HG03575 (cell line): Measurements from ENCODE around the gene JPH3.
"Not testable (repeated sequence)": the region's sequence is repeated elsewhere in the genome, so short reads cannot be mapped to it uniquely, and the experiment has no call there.

ENCODE experiments used
- ATAC-seq: cut with Tn5 transposase; IDR thresholded peaks from one replicate; pipeline ENCODE4 v1.9.1; 2021; ENCODE audit not compliant: unreplicated experiment, insufficient number of reproducible peaks, low FRiP score; ENCODE audit errors: extremely low read depth

The JPH3 gene

DNA sequence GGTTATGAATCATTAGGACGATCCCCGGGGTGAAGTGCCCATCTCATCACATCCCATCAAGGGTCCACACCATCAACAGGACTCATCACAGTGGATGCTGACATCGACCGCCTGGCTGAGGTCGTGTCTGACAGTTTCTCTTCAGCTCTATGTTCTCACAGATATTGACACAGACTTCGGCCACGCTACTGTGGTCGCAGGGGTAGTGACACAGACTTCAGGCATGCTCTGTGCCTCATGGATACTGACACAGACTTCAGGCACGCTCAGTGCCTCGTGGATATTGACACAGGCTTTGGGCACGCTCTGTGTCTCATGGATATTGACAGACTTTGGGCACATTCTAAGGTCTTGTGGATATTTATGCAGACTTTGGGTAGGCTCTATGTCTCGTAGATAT, 113.3 kb downstream of the JPH3 start:
- ATAC-seq, result no peak

DNA sequence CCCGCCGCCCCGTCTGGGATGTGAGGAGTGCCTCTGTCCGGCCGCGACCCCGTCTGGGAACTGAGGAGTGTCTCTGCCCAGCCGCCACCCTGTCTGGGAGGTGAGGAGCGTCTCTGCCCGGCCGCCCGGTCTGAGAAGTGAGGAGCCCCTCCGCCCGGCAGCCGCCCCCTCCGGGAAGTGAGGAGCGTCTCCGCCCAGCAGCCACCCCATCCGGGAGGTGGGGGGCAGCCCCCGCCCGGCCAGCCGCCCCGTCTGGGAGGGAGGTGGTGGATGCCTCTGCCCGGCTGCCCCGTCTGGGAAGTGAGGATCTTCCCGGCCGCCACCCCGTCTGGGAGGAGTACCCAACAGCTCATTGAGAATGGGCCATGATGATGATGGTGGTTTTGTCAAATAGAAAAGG, 116.5 kb downstream of the JPH3 start:
- ATAC-seq, result not testable (repeated sequence)

DNA sequence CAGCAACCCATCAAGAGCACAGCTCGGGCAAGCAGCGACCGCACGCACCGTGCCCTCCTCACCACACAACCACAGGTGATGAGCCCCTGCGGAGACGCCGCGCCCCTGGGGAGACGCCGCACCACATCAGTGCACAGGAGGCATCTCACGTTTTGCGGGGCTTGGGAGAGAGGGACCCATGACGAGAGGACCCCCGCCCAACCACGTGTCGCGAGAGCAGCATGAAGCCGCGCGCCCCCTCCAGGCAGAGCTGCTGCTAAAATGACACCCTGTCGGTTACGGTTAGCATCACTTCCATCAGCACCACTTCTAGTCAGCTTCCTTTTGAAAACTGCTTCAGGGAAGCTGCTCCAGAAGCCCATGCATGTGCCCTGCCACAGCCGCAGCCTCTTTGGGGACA, 118.1 kb downstream of the JPH3 start:
- no peak for ATAC-seq

DNA sequence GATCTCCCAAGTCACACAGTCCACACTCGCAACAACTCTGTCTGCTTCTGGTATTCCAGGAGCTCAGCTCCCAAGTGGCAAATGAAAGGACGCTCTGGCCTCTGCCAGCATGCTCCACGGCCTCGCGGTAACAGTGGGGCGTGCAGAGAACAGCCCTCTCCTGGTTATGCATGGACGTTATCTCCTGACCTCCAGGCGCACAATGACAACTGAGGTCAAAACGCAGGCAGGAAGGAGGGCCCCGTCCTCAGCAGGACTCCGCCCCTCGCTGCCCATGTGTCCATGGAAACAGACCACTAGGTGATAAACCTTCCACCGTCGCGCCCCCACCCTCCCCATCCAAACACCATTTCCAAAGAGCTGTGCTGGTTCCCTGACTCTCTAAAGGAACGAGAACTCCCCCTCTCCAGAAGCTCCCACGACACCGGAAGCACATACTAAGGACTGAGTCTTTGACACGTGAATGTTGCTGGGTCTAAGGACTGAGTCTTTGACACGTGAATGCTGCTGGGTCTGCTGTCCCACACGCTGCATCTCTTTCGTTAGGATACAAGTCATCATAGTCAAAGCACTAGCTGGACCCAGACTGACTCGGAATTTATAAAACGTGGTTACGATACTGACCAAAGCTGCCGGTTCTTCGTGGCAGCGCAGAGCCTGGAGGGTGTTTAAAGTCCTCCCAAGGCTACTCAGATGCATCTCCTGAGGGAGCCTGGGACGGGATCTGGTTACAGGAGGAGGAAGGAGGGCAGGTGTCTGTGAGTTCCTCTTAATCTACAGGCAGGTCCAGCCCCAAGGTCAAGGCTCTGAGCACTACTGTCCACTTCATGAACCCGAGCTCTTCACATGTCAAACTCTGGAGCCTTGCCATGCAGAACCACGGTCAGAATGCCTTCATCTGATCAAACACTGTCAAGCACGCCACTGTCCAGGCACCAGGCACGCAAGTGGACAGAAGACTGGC, 119.6 kb downstream of the JPH3 start:
- ATAC-seq, result no peak

DNA sequence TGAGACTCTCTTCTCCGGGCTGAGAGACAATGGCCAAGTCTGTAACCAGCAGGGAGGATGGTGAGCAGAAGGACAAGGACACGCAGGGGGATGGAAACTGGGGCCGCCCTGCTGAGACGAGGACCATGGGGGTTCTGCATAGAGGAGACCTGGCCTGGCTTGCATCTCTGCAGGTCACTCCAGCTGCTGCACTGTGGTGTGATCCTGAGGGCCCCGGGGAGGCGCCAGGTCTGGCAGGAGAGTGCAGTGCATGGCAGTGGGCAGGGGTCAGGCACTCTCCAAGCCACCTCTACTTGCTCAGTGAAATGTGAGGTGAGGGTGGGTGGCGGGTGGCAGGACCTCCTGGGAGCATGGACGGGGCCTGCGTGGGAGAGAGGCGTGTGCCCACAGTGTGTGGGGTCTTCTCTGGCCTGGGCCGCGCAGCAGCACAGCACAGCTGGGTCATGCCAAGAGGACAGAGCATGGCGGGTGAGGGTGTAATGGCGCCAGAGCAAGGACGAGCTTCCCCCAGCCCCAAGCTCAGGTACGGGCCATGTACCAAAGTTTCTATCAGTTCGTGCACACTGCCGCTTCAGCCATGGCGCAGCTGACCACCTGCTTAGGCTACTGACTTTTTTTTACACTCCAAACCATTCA, 120.4 kb downstream of the JPH3 start:
- ATAC-seq, result no peak

DNA sequence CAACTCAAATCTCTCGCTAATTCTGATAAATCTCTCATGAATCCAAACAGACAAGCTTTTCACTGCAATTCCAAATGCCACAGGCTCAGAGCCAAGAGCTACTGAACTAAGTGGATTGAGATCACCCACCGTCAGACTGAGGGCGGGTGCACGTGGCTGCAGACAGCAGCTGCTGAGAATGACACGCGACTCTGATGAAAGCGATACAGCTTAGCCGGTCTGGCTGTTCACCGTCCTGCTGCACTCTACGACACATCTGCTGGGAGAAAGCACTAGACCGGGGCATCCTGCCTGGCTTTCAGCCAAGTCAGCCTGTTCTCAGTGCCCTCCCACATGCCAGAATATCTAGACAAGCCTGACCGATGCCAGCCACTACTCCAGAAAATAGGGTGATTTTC, 120.9 kb downstream of the JPH3 start:
- no peak for ATAC-seq

DNA sequence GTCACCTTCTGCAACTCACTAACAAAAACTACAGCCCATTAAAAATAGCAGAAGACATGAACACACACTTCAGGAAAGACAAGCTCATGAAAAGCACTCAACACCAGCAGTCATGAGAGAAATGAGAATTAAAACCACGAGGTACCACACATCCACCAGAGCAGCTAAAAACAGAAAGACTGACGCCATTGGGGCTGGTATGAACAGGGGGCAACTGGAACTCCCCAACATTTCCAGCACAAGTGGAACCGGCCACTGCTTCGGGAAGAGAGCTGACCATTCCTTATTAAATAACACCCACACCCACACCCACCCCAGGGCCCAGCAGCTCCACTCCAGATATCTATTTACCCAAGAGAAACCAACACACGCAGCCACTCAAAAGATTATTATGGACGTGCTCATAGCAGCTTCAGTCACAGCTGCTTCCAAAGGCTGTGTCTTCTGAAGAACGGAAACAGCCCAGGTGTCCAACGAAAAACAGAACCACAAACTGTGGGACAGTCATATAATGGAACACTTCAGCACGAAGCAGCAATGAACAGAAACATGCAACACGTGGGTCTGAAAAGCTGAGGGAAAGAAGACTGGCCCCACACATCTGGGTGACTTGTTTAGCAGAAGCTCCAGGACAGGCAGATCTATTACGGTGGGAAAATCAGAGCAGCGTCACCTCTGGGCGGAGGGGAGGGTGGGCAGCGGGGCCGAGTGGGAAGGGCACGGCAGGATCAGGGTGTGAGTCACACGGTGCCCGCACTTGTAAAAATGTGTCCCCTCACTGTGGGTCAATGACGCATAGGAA, 122.4 kb downstream of the JPH3 start:
- no peak for ATAC-seq

DNA sequence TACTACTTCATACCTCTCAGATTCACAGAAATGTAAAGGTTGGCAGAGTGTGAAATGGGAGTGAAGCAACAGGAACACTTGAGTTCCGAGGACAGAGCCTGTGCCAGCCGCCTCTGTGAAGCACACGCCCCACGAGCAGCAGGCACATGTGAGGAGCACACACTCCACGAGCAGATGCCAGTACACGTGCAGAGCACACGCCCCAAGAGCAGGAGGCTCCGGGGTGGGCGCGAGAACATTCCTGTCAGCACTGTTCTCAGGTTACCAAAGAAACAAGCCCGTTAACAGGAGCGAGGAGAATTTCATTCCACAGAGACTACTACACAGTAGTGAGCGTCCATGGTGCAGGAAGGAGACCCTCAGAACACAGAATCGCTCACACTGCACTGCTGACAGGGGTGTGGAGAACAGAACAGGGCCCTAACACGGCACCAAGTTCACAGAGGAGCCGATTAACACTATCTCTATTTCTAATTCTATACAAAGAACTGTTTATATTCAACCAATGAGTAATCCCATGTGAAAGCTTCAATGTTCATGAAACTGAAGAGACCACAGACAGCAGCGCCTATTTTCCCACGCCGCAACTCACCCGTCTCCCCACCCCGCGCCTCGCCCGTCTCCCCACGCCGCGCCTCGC, 123.4 kb downstream of the JPH3 start:
- no peak for ATAC-seq

DNA sequence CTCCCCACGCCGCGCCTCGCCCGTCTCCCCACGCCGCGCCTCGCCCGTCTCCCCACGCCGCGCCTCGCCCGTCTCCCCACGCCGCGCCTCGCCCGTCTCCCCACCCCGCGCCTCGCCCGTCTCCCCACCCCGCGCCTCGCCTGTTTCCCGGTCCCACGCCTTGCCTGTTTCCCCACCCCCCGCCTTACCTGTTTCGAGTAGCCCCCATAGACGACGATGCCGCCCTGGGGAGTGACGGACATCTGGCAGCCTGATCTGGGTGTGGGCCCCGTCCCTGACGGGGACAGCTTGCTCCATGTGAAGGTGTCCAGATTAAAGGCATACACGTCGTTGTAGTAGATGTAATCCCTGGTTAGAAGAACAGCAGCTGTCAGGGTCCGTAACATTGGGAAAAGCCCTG, 124.3 kb downstream of the JPH3 start:
- ATAC-seq, result not testable (repeated sequence)

DNA sequence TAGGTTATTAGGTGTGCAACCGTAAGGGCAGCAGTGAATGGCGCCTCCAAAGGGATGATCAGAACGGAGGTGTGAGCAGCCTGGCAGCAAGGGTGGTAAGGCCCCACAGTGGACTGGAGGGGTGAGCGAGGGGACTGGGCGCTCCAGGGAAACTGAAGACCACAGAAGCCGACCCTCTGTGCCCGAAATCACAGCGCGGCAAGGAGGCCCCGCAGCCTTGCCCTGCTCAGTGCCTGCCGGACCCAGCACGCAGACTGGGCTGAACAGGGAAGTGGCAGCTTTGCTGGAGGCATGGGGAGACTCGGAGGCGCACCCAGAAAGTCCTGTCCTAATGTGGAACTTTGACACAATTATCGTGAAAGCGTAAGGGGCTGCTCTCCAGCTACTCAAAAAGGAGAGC, 125.0 kb downstream of the JPH3 start:
- ATAC-seq, result no peak

DNA sequence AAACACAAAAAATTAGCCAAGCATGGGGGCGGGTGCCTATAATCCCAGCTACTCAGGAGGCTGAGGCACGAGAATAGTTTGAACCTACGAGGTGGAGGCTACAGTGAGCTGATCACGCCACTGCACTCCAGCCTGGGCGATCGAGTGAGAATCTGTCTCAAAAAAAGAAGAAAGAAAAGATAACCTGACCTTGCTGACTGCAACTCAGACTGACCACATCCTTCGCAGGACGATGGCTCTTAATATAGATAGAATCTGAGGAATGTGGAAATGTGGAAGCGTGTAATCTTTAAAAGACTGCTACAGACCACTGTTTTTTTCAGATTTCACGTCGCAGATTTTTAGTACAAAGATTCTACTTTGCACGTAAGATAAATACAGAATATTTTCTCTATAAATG, 125.7 kb downstream of the JPH3 start:
- ATAC-seq, result no peak

DNA sequence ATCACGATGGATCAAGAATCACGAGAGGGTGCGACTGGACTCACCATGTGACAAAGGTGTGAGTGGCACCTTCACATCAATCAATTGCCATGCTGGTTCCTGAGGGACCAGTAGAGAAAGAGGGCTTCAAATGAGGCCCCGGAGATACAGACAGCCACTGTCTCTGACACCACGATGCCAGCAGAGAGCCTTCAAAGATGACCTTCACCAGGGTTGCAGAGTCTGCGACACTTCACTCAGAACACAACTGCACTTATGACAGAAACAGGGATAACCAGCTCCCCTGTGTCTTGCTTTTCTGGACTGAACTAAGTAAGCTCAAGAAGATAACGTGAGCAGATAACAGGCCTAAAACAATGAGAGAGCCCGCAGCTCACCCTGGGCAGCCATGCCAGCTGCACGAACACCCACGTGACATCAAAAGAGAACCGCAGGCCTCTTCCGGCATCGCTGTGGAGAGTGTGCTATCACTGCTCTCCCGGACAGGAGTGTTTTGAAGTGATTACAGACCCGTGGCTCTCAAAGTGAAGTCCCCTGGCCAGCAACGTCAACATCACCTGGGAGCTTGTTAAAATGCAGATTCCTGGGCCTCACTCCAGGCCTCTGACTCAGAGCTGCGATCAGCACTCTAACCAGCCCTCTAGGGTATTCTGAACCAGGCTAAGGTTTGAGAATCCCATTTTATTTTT, 127.1 kb downstream of the JPH3 start:
- no peak for ATAC-seq

DNA sequence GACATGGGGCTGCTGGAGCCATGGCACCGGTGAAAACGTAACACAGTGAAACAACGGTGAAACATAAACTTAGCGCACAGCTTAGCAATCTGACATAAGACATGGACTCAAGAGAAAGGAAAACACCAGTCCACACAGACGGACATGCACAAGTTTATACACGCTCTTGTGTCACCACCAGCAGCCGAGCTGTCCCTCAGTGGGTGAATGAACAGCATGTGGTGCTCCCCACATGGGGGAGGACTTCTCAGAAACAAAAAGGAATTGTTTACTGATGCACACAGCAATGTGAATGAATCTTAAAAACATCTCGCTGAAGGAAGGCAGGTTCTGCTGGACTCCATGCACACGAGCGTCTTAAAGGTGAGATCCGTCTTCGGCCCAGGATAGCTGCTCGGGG, 129.3 kb downstream of the JPH3 start:
- no peak for ATAC-seq

DNA sequence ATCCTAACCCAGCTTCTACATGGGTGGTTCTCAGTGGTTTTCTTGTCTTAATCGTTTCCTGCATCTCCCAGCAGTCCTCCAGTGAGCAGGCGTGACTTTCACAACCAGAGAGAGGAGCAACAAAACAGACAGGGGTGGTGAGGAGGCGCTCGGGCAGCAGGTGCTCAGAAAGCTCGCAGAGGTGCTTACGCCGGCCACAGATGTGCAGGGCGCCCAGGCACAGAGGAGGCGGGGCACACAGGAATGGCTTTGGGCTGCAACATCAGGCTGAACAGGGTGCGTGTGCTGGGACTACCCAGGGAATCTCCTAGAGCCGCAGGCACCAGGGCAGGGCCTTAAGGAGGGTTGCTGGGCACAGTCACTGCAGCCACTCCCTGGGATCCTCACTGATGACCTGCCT, 130.9 kb downstream of the JPH3 start:
- no peak for ATAC-seq

DNA sequence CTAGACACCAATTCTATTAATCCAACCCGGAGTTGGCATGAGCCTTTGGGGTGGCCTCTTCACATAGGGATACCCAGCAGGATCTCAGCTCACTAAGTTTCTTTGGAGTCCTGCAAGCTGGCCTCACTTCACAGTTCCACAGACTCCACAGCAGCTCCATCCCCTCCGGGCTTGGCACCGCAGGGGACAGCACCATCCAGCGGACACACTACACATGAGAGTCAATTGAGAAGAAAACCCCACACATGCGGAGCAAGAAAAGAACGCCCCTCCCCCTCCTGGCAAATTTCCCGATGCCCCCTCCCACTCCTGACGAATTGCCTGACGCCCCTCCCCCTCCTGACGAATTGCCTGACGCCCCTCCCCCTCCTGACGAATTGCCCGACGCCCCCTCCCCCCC, 132.3 kb downstream of the JPH3 start:
- ATAC-seq, result no peak

DNA sequence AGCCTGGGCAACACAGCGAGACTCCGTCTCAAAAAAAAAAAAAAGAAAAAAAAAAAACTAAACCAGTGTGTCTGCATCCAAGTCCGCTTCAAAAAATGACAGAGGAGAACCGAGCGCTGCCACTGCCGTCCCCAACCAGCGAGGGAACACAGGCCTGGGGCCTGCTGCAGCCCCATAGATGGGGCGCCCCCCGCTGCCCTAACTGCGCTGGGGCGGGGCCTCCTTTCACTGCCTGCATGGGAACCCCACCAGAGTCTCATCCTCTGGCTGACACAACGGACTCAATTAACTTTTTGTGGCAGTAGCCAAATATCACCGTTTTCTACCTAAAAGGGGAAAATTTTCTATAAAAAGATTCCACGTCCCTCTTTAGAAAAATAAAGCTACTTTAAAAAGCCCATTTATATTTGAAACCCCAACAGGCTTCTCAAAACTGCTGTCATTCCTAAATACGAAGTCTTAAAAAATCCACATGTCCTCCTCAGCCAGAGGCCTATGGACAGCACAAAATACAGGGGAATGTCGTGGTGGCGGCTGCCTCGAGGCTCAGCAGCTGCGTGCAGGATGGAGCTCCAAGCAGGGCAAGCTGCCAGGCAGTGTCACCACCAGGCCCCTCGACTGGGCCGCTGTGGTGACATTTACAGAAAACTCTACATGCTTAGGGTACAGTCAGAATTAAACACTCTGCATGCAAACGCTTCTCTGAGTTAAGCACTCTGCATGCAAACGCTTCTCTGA, 133.1 kb downstream of the JPH3 start:
- ATAC-seq, result no peak

DNA sequence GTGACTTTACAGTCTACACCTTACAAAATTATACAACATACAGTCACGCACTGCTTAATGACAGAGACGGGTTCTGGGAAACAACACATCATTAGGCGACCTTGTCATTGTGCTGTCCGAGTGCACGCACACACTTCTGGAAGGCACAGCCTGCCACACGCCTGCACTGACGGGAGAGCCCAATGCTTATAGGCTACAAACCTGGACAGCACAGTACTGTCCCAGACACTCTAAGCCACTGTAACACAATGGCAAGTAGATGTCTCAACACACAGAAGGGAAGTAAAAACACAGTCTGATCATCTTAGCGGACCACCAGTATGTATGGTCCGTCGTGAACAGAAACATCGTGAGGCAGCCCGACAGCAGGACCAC, 133.7 kb downstream of the JPH3 start:
- no peak for ATAC-seq

DNA sequence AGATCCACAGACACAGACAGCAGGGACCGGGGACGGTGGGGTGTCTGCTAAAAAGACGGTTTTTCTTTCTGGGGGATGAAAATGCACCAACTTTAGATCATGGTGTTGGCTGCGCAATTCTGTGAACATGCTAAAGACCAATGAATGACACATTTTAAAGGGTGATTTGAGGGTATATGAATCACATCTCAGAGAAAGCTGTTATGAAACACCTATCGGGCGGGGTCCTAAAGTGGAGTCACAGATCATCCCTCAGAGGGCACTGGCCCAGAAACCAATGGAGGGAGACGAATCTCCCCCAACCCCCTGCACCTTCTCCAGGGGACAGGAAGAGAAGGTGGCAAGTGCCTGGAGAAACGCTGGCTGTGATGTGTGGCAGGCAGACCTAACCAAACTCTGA, 137.5 kb downstream of the JPH3 start:
- ATAC-seq, result no peak
